A673 (cell line): ENCODE results near the gene DIAPH1.

Source experiments
- CTCF ChIP-seq: fragments of 300-800, 200-600 bp; sonication (generic); conservative IDR thresholded peaks from 2 replicates; pipeline ENCODE4 v1.5.1; 2017; ENCODE audit warnings: low read depth, mild to moderate bottlenecking, antibody characterized with exemption, low read length, moderate library complexity, mixed read lengths
- EZH2 ChIP-seq: fragments of 200-600 bp; sonication (generic); IDR thresholded peaks from 2 replicates; pipeline ENCODE4 v1.6.1; 2017; ENCODE audit warnings: borderline replicate concordance, low read depth, mild to moderate bottlenecking, mixed read lengths, antibody characterized with exemption, low read length; ENCODE audit not compliant: poor library complexity, severe bottlenecking

GRCh38 chr5:141477815-141478214, 141.0 kb downstream of the DIAPH1 start:
- no peak for TF ChIP-seq CTCF
- TF ChIP-seq EZH2 = no peak
